Suppressor macrophage treated with lipopolysaccharide for 4 hours (primary cell): ENCODE data around the gene C5orf15.
"Not testable (repeated sequence)": the region's sequence is repeated elsewhere in the genome, so short reads cannot be mapped to it uniquely, and the experiment has no call there.

Source experiments
- DNase-seq: peaks from one replicate; pipeline ENCODE4 v3.0.0-alpha.2; 2020

The C5orf15 gene

DNA sequence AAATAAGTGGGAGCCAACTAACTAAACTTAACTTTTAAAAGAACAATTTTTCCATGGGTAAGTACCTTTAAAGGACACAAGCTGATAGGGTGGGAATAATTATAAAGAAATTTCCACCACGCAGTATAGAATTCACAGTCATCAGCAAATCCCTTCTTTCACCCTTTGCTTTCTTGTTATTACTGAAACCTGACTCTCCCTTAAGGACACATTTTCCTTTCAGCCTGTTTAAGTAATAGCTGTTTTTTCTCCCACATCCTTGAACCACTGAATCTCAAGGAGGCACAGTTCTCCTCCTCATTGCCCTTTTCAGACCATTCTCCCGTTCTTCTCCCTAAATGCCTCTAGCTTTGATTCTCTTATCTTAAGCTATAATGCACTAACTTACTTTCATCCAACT is 6.3 kb downstream of the C5orf15 start:
- DNase-seq = no peak

DNA sequence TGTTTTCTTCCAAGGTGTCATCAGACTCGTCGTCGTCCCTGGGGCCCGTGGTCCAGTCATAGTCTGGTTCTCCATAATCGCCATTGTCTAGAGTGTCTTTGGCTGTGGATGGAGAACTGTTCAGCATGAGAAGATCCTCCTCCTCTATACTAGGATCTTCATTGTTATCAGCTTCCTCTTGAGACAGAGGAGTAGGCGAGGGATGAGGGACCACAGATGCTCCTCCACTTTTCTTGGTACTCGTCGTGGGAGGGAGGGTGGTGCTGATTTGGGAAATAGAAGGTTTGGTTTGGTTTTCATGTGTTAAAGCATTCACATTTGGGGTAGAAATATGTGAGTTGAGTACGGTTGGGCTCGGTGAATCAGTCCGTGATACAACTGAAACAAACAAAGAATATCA is 8.8 kb downstream of the C5orf15 start:
- no peak for DNase-seq

GRCh38 chr5:133957591-133957990 is 10.8 kb downstream of the C5orf15 start:
- DNase-seq = no peak

- DNase-seq = no peak
Measured at GRCh38 chr5:133957080-133957479, 11.3 kb downstream of the C5orf15 start.

DNA sequence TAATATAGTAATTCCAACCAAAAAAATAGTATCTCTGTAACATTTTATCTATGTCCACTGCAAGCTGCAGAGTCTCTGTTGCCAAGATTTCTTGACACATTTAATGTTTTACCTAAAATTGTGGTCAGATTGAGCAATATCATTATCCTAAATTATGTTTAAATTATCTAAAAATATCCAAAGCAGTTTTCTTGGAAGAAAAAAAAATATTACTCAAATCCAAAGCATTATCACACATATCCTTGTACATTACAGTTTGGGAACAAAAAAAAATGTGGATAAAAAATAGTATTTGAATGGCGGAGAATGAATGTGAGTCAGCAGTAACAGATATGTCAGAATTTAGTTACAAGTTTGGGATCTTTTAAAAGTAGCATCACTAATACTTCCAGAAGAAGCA is 12.2 kb downstream of the C5orf15 start:
- not testable (repeated sequence) for DNase-seq

- DNase-seq = no peak
Measured at GRCh38 chr5:133953568-133954145, 14.8 kb downstream of the C5orf15 start.

GRCh38 chr5:133952729-133953567 is 15.5 kb downstream of the C5orf15 start:
- peak; percentile 44 for DNase-seq

GRCh38 chr5:133950821-133951612 is 17.4 kb downstream of the C5orf15 start:
- DNase-seq = no peak

DNA sequence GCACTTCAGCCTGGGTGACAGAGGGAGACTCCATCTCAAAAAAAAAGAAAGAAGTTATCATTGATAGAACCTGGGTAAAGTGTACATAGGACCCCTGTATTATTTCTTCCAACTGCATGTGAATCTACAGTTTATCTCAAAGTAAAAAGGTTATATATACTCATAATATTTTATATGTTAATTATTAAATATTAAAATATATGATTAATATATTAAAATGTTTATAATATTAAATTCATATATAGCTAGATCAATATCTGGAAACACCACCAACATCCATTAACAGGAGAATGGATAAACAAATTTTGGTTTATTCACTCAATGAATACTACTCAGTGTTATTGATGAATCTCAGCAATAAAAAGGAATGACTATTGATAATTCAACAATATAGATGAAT is 19.7 kb downstream of the C5orf15 start:
- DNase-seq = no peak

DNA sequence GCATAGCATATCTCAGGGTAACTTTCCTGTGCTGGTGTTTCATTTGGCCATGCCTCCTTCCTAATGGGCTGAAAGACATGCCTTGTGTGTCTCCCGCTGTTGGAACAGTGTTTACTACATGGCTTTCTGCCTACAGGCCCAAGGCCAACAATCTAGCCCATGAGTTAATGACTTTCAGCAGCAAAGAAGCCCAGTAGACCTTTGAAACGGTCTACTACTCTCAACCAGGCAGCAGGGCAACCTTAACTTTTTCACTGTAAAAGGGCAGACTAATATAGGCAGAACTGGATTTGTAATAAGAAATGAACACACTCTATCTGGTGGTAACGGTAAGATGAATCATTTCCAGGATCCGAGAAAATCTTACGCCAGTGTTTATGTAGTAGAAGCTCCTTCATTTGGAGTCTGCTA is 21.0 kb downstream of the C5orf15 start:
- no peak for DNase-seq

DNA sequence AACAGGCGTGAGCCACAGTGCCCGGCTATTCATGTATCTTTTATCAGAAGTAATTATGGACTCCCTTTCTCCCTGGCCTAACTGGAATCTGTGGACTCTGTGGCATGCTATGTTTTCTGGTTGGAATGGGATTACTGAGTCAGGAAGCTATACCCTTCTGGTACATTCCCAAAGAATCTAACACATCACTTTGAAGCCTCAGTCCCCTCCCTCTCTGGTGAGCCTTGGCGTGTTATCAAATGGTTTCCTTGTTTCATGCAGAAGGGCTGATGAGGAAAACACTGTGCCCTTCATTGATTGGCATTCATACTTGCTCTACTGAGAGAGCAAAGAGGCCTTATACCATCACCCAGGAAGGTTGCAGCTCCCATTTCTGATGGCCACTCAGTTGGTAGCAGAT is 22.9 kb downstream of the C5orf15 start:
- DNase-seq = no peak

- peak; percentile 70 for DNase-seq
Measured at GRCh38 chr5:133944263-133945185, 23.9 kb downstream of the C5orf15 start.

- no peak for DNase-seq
Measured at GRCh38 chr5:133943475-133943817, 25.0 kb downstream of the C5orf15 start.

- no peak for DNase-seq
Measured at GRCh38 chr5:133942614-133943474, 25.6 kb downstream of the C5orf15 start.

DNA sequence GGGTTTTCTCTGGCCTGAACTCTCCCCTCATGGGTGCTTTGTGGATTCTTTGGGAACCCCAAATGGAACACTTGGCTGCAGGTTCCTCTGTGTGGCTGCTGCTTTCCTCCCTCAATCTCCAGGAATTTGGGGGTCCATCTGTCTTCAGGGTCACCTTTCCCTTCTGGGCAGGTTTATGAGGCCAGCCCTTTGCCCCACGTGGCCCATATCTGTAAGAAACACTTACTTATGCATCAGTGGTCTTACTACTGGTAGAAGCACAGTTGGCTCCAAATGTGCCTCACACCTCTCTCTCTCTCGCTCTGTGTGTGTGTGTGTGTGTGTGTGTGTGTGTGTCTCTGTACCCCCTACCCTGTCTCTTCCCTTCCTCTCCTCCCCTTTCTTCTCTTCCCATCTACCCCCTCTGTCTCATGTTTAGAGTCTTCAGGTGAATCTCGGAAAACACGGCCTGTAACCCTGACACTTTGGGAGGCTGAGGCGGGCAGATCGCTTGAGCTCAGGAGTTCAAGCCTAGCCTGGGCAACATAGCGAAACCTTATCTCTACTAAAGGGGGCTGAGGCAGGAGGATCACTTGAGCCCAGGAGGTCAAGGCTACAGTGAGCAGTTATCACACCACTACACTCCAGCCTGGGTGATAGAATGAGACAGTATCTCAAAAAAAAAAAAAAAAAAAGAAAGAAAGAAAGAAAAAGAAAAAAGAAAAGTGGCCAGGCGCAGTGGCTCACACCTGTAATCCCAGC is 26.8 kb downstream of the C5orf15 start:
- DNase-seq = no peak

- DNase-seq = no peak
Measured at GRCh38 chr5:133939668-133940067, 28.8 kb downstream of the C5orf15 start.

GRCh38 chr5:133938929-133939328 is 29.5 kb downstream of the C5orf15 start:
- no peak for DNase-seq

GRCh38 chr5:133938039-133938821 is 30.2 kb downstream of the C5orf15 start:
- DNase-seq = no peak

- DNase-seq = not testable (repeated sequence)
Measured at GRCh38 chr5:133937628-133938027, 30.8 kb downstream of the C5orf15 start.

- no peak for DNase-seq
Measured at GRCh38 chr5:133936651-133937015, 31.8 kb downstream of the C5orf15 start.
